Activated CD8-positive, alpha-beta T cell treated with anti-CD3 and anti-CD28 coated beads, Interleukin-2, amount 10 ng/mL, durations not matched to agents 7 days and 5 days (primary cell): ENCODE measurements around the gene CPE. TPM values are rescaled to one million over a fixed set of nuclear protein-coding genes. Genes with fewer than 3 reads are reported as not detected.

Experiments used
- ATAC-seq: fragments of 150-1000 bp; cut with Tn5 transposase; one replicate; pipeline ENCODE4 v1.10.0; 2021; ENCODE audit warnings: moderate library complexity
- CTCF ChIA-PET: fragments of 350-600 bp; sonication (Branson Sonifier 250); formaldehyde crosslinking; loops from one replicate; lab custom pipeline; 2021; ENCODE audit warnings: antibody characterized with exemption; lab: Charles Lee
- POLR2A ChIA-PET: fragments of 350-600 bp; sonication (Branson Sonifier 250); formaldehyde crosslinking; loops from one replicate; lab custom pipeline; 2021; ENCODE audit warnings: antibody characterized with exemption; lab: Charles Lee
- DNase-seq: peaks from one replicate; pipeline ENCODE4 v3.0.0-alpha.2; 2020
- H3K27ac Mint-ChIP-seq: one replicate; pipeline ENCODE4 v1.8.0; 2021; ENCODE audit warnings: mild to moderate bottlenecking, mixed read lengths
- H3K27me3 Mint-ChIP-seq: one replicate; pipeline ENCODE4 v1.8.0; 2021; ENCODE audit warnings: low read depth, mixed read lengths
- H3K36me3 Mint-ChIP-seq: one replicate; pipeline ENCODE4 v1.8.0; 2021; ENCODE audit warnings: low read depth, mixed read lengths
- H3K4me1 Mint-ChIP-seq: one replicate; pipeline ENCODE4 v1.8.0; 2021; ENCODE audit warnings: low read depth, mixed read lengths
- H3K4me3 Mint-ChIP-seq: one replicate; pipeline ENCODE4 v1.8.0; 2021; ENCODE audit warnings: mild to moderate bottlenecking, mixed read lengths
- H3K9me3 Mint-ChIP-seq: one replicate; pipeline ENCODE4 v1.8.0; 2022; ENCODE audit warnings: mixed read lengths; ENCODE audit not compliant: insufficient read depth
- total RNA-seq, 2 experiments: library from RNA; stranded (reverse); gene quantifications; one replicate each; pipeline ENCODE4 v1.2.3, GENCODE V29; 2021

Gene CPE
- total RNA-seq, 2 experiments from 2014 or later = not detected

- peak; percentile 75 for DNase-seq
- no peaks in the 10 kb centered on the region for H3K9me3 Mint-ChIP-seq
- no peak overlapping the region for H3K27ac Mint-ChIP-seq
- H3K36me3 Mint-ChIP-seq = no peaks in the 10 kb centered on the region
- peak; percentile 99 for ATAC-seq
- H3K4me1 Mint-ChIP-seq = peaks cover 5% of the 10 kb centered on the region
- H3K27me3 Mint-ChIP-seq = peaks cover 16% of the 10 kb centered on the region
- no peak overlapping the region for H3K4me3 Mint-ChIP-seq
- ChIA-PET POLR2A (no interaction called here), CTCF (interaction anchor here (0.6 to 2.4 kb wide), 27 partner anchors 8 to 1752 kb away, joined by 3 to 17 read pairs (median 4); partner anchors contain the start of gene CPE)
These were observed 114.6 kb downstream of the CPE start for GRCh38 chr4:165493359-165493758.

GRCh38 chr4:165502916-165503907 is 124.4 kb downstream of the CPE start:
- POLR2A ChIA-PET = no interaction called here
- no peaks in the 10 kb centered on the region for H3K4me1 Mint-ChIP-seq
- no peak overlapping the region for H3K4me3 Mint-ChIP-seq
- no peaks in the 10 kb centered on the region for H3K27me3 Mint-ChIP-seq
- no peaks in the 10 kb centered on the region for H3K9me3 Mint-ChIP-seq
- no peak for DNase-seq
- H3K36me3 Mint-ChIP-seq = no peaks in the 10 kb centered on the region
- CTCF ChIA-PET = interaction anchor here (0.6 to 1.6 kb wide), 2 partner anchors 10 to 19 kb away, joined by 3 to 9 read pairs; no protein-coding TSS in a partner anchor
- H3K27ac Mint-ChIP-seq = no peak overlapping the region
- ATAC-seq = no peak

GRCh38 chr4:165504184-165504583 is 125.4 kb downstream of the CPE start:
- POLR2A ChIA-PET = no interaction called here
- no peak for ATAC-seq
- H3K4me3 Mint-ChIP-seq = no peak overlapping the region

GRCh38 chr4:165505958-165506837 is 127.4 kb downstream of the CPE start:
- Mint-ChIP-seq H3K27ac (no peak overlapping the region), H3K36me3 (no peaks in the 10 kb centered on the region), H3K9me3 (no peaks in the 10 kb centered on the region), H3K4me1 (no peaks in the 10 kb centered on the region), H3K27me3 (no peaks in the 10 kb centered on the region), H3K4me3 (no peak overlapping the region)
- DNase-seq (no peak), ATAC-seq (no peak)
- ChIA-PET POLR2A (no interaction called here), CTCF (interaction anchor here (0.8 to 1.2 kb wide), 3 partner anchors 13 to 375 kb away, joined by 3 to 4 read pairs (median 3); no protein-coding TSS in a partner anchor)

More at GRCh38 chr4:165504184-165504583, 125.4 kb downstream of the CPE start:
- no peaks in the 10 kb centered on the region for H3K27me3 Mint-ChIP-seq
- H3K9me3 Mint-ChIP-seq = no peaks in the 10 kb centered on the region
- CTCF ChIA-PET = no interaction called here
- no peaks in the 10 kb centered on the region for H3K4me1 Mint-ChIP-seq
- H3K27ac Mint-ChIP-seq = no peak overlapping the region
- H3K36me3 Mint-ChIP-seq = no peaks in the 10 kb centered on the region
- no peak for DNase-seq

DNA sequence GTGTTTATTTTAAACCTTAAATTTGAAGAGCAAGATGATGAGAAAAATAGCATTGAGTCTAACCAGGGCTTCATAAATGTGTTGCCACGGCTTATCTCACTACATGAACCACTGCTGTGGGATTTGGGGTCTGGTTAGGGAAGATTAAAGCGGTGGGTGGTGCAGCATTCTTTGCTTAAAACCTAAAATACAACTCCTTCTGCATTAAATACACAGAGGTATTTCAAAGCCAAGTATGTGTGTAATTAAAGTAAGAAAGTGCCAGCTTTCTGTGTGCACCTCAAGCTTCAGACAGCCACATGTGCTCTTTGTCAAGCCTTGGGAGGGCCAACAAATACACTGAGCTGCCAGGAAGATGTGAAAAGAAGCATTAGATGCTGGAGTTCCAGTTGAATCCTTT is 128.0 kb downstream of the CPE start:
- ATAC-seq (no peak), DNase-seq (no peak)
- Mint-ChIP-seq H3K4me3 (no peak overlapping the region), H3K27ac (no peak overlapping the region), H3K9me3 (no peaks in the 10 kb centered on the region), H3K27me3 (no peaks in the 10 kb centered on the region), H3K36me3 (no peaks in the 10 kb centered on the region), H3K4me1 (no peaks in the 10 kb centered on the region)
- ChIA-PET POLR2A (no interaction called here), CTCF (interaction anchor here (0.8 kb wide), 1 partner anchor 376 kb away, joined by 4 read pairs; no protein-coding TSS in a partner anchor)

GRCh38 chr4:165507381-165507780 is 128.6 kb downstream of the CPE start:
- Mint-ChIP-seq H3K9me3 (no peaks in the 10 kb centered on the region), H3K27ac (no peak overlapping the region), H3K36me3 (no peaks in the 10 kb centered on the region), H3K27me3 (no peaks in the 10 kb centered on the region), H3K4me3 (no peak overlapping the region), H3K4me1 (no peaks in the 10 kb centered on the region)
- CTCF ChIA-PET = no interaction called here
- POLR2A ChIA-PET = no interaction called here
- no peak for DNase-seq
- no peak for ATAC-seq

- H3K27ac Mint-ChIP-seq = no peak overlapping the region
- no peaks in the 10 kb centered on the region for H3K36me3 Mint-ChIP-seq
- no peaks in the 10 kb centered on the region for H3K9me3 Mint-ChIP-seq
- no peak overlapping the region for H3K4me3 Mint-ChIP-seq
- DNase-seq (no peak), ATAC-seq (no peak)
- H3K27me3 Mint-ChIP-seq = peaks cover 3% of the 10 kb centered on the region
- POLR2A ChIA-PET = no interaction called here
- CTCF ChIA-PET = interaction anchor here (0.8 kb wide), 1 partner anchor 9 kb away, joined by 3 read pairs; no protein-coding TSS in a partner anchor
- H3K4me1 Mint-ChIP-seq = no peaks in the 10 kb centered on the region
These were observed 129.7 kb downstream of the CPE start for GRCh38 chr4:165508372-165509120.

DNA sequence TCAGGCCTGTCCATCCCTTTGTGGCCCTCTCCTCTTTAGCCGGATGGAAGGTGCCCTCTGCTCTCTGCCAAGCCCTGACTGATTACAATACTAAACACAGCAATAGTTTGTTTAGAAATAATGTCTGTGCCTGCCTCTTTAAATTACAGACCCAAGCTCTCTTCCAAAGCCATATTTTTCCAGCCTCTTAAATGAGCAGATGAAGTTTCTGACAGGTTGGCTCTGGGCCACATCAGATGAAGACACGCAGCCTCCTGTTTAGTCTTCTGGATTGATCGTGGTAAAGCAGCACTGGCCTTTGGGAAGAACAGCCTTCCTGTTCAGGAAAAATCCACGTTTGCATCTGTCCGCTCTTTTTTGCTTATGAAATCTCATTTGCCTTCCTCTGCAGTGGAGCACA is 133.6 kb downstream of the CPE start:
- ATAC-seq = no peak
- ChIA-PET CTCF (no interaction called here), POLR2A (no interaction called here)
- H3K36me3 Mint-ChIP-seq = no peaks in the 10 kb centered on the region
- no peak overlapping the region for H3K27ac Mint-ChIP-seq
- no peak for DNase-seq
- peaks cover 6% of the 10 kb centered on the region for H3K27me3 Mint-ChIP-seq
- no peak overlapping the region for H3K4me3 Mint-ChIP-seq
- H3K4me1 Mint-ChIP-seq = no peaks in the 10 kb centered on the region
- no peaks in the 10 kb centered on the region for H3K9me3 Mint-ChIP-seq

DNA sequence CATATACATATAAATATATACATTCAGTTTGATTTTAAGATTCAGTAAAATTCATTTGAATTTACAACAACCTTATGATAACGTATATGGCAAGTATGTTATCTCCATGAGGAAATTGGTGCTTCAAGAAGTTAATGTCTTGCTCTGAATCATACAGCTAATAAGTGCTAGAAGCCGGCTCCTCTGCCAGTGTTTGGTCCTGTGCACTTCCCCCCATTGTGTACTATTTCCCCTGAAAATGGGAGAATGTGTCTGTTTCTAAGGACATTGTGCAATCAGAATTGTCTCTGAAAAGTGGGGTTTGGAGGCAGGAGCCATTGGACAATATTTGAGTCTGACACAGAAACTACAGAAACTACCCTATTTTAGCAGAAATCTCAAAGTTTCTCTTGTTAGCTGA is 135.9 kb downstream of the CPE start:
- ChIA-PET CTCF (interaction anchor here (1.0 kb wide), 1 partner anchor 31 kb away, joined by 3 read pairs; no protein-coding TSS in a partner anchor), POLR2A (no interaction called here)
- no peak for DNase-seq
- ATAC-seq = no peak
- no peak overlapping the region for H3K4me3 Mint-ChIP-seq
- no peaks in the 10 kb centered on the region for H3K4me1 Mint-ChIP-seq
- peaks cover 9% of the 10 kb centered on the region for H3K27me3 Mint-ChIP-seq
- no peaks in the 10 kb centered on the region for H3K9me3 Mint-ChIP-seq
- H3K27ac Mint-ChIP-seq = no peak overlapping the region
- H3K36me3 Mint-ChIP-seq = no peaks in the 10 kb centered on the region

DNA sequence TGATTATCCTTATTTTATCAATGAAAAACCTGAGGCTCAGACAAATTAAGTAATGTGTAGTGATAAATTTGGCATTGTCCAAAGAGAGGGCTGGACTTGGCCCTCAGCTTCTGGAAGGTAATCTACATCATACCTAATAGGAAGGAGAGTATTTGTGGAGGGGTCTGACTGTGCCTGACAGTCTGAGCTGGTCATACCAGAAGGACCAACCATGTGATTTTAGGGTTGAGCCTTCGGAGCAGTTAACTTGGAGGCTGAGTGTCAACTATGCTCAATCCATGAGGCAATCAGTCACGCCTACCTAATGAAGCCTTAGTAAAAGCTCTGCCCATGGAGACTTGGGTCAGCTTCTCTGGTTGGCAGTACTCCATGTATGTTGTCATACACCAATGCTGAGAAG is 136.4 kb downstream of the CPE start:
- Mint-ChIP-seq H3K27ac (no peak overlapping the region), H3K4me3 (no peak overlapping the region), H3K9me3 (no peaks in the 10 kb centered on the region), H3K27me3 (peaks cover 9% of the 10 kb centered on the region), H3K36me3 (no peaks in the 10 kb centered on the region), H3K4me1 (no peaks in the 10 kb centered on the region)
- ChIA-PET CTCF (interaction anchor here (1.0 kb wide), 1 partner anchor 31 kb away, joined by 3 read pairs; no protein-coding TSS in a partner anchor), POLR2A (no interaction called here)
- no peak for DNase-seq
- no peak for ATAC-seq

- DNase-seq = no peak
- Mint-ChIP-seq H3K27ac (no peak overlapping the region), H3K4me3 (no peak overlapping the region), H3K4me1 (no peaks in the 10 kb centered on the region), H3K36me3 (no peaks in the 10 kb centered on the region), H3K27me3 (peaks cover 9% of the 10 kb centered on the region), H3K9me3 (no peaks in the 10 kb centered on the region)
- ChIA-PET CTCF (no interaction called here), POLR2A (no interaction called here)
- ATAC-seq = no peak
These were observed 137.5 kb downstream of the CPE start for GRCh38 chr4:165516281-165516833.
